NCI-H748 (cell line): ENCODE results near the gene EIF4ENIF1.
"Not testable (repeated sequence)": the region's sequence is repeated elsewhere in the genome, so short reads cannot be mapped to it uniquely, and the experiment has no call there.

Experiments used
- DNase-seq: peaks from one replicate; lab custom pipeline; 2025; ENCODE audit not compliant: unreplicated experiment; lab: John Stamatoyannopoulos, UW

Gene EIF4ENIF1

DNA sequence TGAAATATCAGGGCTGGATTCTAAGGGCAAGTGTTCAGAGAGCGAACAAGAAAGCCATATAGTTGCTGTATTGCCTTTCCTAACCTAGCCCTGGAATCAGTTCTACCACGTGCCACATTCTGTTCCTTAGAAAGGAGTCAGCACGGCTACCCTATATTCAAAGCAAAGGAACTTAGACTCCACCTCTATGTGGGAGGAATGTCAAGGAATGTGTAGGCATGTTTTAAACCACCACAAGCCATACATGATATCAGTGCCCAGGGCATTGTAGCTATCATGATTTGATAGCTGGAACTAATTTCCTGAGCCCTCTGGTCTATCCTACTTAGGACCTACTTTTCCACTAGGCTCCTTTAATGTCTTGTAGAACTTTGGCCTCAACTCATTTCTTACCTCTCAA lies 2.5 kb upstream of the EIF4ENIF1 start:
- DNase-seq, result no peak

DNA sequence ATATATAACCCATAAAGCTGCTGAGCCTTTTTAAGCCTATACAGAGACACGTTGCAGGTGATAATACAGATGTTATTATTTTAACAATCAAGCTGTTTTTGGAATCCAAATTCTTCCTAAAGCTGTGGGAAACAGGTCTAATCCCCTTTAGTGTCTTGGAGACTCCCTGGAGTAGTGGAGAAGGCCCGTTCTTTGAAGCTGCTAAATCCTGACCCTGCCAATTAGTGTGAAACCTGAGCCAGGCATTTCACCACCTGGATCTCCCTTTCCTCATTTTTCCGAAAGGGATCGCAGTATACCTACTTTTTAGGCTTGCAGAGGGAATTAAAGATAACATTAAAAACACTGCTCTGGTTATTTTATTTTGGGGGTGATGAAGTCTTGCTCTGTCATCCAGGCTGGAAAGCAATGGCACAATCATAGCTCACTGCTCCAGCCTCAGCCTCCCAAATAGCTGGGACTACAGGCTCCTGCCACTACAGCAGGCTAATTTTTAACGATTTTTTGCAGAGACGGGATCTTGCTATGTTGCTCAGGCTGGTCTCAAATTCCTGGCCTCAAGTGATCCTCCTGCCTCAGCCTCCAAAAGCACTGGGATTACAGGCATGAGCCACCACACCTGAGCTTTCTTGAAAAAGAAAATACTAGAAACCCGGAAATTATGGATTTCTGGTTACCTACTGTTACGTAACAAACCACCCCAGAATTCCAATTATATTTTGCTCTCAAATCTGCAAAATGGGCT lies 1.7 kb upstream of the EIF4ENIF1 start:
- no peak for DNase-seq

DNA sequence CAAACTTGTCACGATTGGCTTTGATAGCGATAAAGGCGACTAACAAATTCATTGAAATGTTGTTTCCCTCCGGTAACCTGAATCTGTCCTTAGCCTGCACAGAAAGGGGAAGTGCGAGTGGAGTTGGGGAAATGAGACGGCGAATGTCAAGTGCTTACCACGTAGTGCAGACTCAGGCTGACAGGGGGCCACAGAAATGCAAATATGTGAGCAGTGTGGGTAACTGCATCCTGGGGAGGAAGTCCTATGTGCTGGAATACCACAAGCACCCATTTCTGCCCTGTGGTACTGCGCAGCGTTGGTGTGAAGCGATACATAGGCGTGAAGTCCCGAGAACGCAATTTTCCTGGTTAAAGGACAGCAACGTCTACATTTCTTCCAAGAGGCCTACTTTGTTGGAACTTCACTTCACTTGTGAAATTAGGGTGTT lies 869 bp upstream of the EIF4ENIF1 start:
- peak; percentile 31 for DNase-seq

DNA sequence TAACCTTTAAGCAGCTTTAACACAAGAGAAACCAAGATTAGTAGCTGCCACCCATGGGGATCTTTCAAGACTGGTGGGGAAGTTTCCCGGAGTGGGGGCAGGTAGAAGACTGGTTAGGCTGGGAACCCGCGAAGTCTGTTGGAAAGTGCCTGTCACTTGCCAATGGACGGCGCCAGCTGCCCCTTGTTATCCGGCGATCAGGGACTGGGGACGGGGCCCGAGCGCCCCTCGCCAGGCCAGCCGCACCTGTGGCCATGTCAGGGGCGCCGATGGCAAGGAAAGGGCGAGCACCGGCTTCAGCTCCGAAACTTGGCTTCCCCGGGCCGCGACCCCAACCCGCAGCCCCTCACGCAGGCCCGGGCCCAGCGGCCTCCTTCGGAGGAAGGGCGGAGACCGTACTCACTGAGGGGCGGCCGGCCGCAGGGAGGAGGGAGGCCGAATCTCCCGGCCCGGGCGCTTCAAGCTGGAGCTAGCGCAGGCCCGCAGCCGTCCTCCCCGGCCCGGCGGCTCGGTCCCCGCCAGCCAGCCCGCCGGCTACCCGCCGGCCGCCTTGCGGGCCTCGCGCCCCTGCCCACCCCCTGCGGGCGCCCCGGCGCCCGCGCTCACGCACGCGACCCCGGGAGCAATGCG lies 539 bp downstream of the EIF4ENIF1 start:
- peak; percentile 29 for DNase-seq

DNA sequence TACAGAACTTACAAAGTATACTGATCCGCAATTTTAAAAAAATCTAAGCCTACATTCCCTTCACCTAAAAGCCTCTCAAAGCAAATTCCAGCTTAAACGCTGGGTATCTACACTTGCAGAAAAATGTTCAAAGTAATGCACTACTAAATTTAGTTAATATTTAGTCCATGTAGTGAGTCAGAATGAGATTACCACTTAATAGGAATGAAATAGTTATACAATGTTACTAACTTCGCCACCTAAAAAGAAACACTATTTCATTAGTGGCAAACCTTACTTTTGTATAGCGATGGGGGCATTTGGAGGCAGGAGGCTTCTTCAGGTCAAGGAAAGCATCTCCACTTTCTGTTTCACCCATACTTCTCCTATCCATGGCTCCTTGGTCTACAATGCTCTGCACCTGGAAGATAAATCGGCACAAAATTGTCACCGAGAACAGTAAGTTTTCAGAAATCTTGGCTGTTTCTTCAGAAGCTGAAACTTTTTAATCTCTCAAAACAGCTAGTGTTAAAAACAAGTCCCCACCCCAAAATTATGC lies 1.2 kb downstream of the EIF4ENIF1 start:
- DNase-seq, result no peak

DNA sequence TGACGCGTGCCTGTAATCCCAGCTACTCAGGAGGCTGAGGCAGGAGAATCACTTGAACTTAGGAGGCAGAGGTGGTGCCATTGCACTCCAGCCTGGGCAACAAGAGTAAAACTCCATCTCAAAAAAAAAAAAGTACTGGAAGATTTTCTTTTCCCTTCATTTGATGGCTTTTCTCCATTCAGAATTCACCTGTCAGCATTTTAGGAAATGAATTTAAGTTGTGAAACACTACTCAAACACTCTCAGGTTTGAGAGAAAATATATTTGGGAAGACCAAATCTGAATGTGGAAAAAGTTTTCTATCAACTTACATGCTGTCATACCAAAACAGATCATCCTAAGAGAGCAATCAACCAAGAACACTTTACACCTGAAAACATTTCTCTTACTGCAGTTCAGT lies 2.7 kb downstream of the EIF4ENIF1 start:
- no peak for DNase-seq

DNA sequence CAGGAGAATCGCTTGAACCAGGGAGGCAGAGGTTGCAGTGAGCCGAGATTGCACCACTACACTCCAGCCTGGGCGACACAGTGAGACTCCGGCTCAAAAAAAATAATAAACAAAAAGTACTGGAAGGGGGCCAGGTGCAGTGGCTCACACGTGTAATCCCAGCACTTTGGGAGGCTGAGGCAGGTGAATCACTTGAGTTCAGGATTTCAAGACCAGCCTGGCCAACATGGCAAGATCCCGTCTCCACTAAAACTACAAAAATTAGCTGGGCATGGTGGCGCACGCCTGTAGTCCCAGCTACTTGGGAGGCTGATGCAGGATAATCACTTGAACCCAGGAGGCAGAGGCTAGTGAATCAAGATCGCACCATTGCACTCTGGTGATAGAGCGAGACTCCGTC lies 3.3 kb downstream of the EIF4ENIF1 start:
- DNase-seq, result not testable (repeated sequence)

DNA sequence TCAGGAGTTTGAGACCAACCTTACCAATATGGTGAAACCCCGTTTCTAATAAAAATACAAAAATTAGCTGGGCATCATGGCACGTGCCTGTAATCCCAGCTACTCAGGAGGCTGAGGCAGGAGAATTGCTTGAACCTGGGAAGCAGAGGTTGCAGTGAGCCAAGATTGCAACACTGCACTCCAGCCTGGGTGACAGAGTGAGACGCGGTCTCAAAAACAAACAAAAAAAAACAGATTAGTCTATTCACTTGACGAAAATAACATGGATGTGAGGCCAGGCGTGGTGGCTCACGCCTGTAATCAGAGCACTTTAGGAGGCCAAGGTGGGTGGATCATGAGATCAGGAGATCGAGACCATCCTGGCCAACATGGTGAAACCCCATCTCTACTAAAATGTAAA lies 7.2 kb downstream of the EIF4ENIF1 start:
- DNase-seq, result not testable (repeated sequence)

DNA sequence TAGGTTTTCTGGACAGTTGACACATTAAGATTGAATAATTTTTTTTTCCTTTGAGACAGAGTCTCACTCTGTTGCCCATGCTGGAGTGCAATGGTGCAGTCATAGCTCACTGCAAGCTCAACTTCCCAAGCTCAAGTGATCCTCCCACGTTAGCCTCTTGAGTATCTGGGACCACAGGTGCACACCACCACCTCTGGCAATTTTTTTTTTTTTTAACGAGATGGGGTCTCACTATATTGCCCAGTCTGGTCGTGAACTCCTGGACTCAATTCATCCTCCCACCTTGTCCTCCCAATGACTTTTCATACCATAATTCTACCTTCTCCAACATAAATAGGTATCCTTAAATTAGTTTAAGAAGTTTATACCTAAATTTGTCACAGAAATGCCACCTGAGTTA lies 8.5 kb downstream of the EIF4ENIF1 start:
- no peak for DNase-seq

DNA sequence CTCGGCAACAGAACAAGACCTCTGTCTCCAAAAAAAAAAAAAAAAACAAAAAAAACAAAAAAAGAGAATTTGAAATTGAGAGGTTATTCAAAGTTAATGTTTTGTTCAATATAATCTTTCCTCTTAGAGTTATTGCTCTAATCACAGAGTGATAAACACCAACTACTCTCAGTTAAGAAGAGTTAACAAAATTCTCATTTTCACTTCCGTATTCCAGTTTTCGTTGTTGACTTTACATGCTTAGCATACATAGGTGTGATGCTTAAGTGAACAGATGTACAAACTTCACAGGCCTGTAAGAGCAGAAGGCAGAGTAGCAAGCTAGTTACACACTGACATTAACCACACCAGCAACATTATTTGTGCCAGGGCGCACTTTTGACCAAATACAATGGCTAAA lies 12.3 kb downstream of the EIF4ENIF1 start:
- no peak for DNase-seq

DNA sequence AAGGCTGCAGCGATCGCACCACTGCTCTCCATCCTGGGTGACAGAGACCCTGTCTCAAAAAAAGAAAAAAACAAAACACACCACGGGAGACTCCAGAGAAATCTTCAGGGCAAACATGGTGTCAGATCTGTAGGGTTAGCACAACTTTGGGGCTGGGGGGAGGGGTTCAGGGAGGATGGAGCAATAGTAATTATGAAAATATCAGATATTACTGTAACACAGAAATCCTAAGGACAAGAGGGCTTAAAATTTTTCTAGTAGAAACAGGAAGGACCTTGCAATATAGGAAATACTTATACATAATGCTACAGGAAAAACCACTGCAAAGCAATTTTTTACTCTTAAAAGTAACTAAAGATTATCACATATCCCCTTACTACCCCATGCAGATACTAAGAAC lies 13.8 kb downstream of the EIF4ENIF1 start:
- DNase-seq, result no peak

DNA sequence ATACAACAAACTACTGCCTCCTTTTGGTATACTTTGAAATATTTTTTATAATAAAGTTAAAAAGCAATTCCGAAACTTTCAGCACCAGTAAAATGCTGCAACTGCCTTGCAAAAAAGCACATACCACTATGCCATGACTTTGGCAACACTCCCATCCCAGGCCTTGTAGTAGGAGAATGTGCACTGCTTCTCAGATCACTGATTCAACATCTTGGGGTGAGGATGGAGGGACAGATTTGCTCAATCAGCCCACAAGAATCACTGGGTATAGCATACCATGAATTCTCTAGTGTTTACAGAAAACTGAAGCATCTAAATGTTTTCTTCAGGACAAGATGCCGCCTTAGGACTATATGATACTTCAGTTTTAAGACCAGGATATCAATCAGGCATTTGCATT lies 14.9 kb downstream of the EIF4ENIF1 start:
- DNase-seq, result no peak

DNA sequence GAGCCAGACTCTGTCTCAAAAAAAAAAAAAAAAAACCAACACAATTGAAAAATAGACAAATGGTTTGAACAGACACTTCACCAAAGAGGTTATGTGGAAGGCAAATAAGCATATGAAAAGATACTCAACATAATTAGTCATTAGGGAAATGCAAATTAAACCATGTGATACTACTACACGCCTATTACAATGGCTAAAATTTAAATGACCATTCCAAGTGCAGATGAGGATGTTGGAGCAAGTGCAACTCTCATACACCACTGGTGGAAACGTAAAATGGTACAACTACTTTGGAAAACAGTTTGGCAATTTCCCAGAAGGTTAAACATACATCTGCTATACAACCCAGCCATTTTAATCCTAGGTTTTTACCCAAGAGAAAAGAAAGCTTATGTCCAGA lies 24.3 kb downstream of the EIF4ENIF1 start:
- no peak for DNase-seq

DNA sequence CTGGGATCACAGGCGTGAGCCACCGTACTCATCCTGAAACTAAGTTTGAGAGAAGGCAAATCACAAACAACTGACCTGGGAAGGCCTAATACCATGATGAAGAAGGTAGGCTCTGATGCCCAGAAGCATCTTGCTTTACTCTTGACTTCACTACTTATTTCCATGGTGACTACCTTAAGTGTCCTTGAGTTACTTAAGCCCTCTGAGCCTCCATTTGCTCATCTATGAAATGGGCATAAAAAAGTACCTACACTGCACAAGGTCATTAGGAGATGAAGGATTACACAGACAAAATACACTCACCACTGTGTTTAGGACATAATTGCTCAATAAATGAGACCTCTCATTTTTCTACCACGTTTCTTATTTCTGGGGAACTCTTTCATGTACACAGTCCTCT lies 27.9 kb downstream of the EIF4ENIF1 start:
- no peak for DNase-seq

DNA sequence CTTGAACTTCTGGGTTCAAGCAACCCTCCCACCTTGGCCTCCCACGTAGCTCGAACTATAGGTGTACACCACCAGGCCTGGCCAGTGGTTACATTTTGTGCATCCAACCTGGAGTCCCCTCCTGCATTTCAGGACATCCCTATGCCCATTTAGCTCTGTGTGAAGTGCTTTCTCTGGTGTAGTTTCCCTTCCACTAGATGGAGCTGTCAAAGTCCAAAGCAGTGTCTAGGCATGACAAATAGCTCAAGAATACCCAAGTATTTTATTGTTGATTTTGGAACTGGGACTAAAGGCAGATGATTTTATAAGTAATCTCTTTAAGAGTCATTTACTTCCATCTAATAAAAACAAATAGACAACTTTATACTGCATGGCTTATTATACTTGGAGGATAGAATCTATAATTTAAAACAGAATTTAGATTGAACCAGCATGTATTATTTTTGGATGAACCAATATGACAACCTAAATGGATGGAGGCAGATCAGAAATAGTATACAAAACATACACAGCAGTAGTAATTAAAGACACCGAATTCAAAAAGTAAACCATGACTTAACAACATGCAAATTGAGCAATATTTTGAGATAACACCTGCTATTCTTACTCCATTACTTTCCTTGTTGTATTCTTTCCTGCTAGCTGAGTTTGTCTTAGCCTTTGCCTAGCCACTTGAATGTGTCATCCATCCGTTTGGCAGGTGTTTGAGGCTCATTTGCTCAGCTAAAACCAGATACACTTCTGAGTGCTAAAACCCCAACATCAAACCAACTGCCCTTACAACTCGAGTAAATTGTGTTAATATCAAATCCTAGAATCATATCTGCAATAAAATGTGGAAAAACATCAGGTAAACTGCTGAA lies 37.7 kb downstream of the EIF4ENIF1 start:
- DNase-seq, result peak; percentile 10

DNA sequence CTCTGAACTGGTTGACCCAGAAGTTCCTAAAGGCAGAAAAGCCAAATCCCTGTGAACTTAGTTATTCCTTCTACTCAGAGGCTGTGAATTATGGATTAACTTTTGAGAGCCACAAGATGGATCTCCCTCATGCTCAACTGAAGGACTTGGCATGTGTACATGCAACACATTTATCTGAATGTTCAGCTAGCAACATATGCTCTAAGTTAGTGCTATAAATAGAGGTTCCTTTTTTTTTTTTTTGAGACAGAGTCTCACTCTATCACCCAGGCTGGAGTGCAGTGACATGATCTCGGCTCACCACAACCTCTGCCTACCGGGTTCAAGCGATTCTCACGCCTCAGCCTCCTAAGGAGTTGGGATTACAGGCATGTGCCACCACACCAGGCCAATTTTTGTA lies 40.1 kb downstream of the EIF4ENIF1 start:
- no peak for DNase-seq

DNA sequence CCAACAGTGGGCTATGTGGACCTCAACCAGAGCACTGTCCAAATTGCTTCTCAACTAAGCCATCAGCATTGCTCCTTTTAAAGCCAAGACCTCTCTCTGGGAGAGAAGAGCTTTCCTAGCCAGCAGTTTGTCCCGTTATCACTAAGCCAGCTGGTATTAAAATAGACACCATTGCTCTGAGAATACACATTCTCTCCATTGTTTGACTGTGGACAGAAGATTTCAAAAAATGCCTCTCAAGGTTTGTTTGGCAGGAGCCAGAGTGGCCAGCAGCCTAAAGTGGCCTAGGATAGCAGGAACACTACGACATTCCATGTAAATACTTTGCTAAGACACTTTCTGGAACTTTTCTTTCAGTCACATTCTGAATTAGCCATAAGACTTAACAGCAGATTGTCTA lies 41.3 kb downstream of the EIF4ENIF1 start:
- no peak for DNase-seq

DNA sequence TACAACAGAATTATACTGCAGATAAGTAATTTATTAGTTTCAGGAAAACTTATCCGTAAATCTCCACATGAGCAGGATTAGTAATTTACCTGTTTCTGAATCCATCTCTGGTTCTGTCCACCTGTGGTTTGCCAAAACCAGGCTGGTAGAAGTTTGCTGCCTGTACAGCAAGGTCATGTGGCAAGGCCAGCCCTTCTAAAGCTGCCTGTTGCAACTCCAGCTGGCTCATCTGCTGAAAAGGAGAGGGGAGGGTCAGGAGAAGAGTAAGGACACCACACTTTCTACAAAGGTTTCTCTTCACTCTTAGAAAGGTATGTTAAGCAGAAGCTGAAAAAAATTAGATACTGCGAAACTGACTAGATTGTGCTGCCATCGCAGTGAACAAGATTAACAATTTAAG lies 42.3 kb downstream of the EIF4ENIF1 start:
- DNase-seq, result no peak

DNA sequence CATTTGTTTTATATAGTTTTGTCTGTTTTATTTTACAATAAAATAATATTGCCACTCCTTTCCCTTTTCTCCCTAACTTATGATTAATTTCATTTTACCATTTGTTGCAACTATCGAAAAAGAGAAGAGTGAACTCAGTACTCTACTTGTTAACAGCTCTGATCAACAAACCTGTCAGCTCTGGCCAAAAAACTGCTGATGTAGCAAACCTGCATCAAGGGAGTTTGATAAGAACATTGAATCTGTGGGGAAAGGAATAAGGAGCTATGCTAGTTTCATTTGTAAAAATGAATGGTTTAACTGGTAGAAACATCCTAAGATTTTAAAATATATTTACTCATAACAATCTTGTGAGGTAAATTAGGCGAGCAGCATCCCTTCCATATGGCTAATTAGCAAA lies 42.9 kb downstream of the EIF4ENIF1 start:
- no peak for DNase-seq

DNA sequence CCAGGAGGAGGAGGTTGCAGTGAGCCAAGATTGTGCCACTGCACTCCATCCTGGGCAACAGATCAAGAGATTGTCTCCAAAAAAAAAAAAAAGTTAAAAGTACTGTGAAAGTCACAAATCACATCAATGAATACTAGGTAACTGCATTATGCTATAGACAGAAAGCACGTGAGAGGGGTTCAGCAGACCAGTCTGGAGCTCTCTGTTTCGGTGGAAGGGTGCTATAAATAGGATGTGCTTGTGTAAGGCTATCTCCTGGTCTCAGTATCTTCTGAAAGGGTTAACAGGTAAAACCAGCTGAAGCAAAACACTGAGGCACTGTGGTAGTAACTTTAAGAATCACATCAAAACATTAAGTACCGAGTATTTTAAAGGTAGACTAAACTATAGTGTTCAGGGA lies 43.4 kb downstream of the EIF4ENIF1 start:
- DNase-seq, result no peak

DNA sequence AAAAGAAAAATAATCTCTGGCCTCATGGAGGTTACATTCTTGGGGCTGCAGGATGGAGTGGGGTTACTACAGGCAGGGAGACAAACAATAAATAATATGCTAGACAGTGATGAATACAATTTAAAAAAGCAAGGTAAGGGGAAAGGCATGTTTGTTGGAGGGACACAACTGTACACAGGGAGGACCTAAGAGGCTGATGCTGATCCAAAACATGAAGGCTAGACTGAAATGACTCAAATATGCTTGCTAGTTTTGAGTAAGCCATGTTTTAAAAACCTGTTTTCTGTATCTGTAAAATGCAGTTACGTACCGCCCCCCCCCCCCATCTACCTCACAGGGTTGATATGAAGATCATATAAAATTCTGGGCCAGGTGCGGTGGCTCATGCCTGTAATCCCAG lies 44.0 kb downstream of the EIF4ENIF1 start:
- no peak for DNase-seq

DNA sequence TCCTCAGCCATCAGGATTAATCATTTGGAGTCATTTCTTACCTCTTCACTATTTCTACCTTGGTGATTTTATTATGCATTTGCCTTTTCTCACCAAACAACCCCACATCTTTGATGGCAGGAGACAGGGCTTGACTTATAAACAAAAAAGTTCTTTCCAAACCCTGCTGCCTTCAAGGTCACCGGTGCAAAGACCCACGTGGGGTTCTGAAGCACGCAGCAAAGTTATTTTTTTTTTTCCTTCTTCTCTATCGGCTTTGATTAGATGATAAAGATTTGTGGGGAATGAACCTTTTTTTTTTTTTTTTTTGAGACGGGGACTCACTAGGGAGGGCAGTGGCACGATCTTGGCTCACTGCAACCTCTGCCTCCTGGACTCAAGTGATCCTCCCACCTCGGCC lies 46.1 kb downstream of the EIF4ENIF1 start:
- no peak for DNase-seq
